Measurements from ENCODE around the gene CXCL16. TPM values are rescaled to one million over a fixed set of nuclear protein-coding genes. Genes with fewer than 3 reads are reported as not detected.

Gene CXCL16
- total and polyA plus RNA-seq, 10 of the 15 experiments (the other 5 are each of a cell fraction or from before 2014, with no cell fraction given): 0.15 to 2.2 (median 0.65) TPM

DNA sequence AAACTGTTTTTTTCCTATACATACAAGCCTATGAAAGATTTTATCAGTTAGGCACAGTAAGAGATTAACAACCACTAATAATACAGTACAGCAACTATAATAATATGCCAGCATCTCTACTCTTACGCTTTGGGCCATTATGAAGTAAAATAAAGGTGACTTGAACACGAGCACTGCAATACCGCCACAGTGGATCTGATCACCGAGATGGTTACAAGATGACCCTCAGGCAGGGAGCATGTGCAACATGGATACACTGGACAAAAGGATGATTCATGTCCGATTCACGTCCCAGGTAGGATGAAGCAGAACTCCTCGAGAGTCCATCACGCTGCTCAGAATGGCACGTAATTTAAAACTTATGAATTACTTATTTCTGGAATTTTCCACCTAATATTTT is 46.3 kb downstream of the CXCL16 start:
- Histone ChIP-seq H3K4me3 (no peak overlapping the region), H3K79me2 (ENCODE audit: control insufficient read depth, insufficient read depth, low read length) (peaks cover 26% of the 10 kb centered on the region), H4K20me1 (ENCODE audit: control insufficient read depth, insufficient read depth) (no peaks in the 10 kb centered on the region; the same call in 1 of the 2 replicates), H2AFZ (ENCODE audit: control insufficient read depth, low read depth, low read length) (no peak overlapping the region), H3K4me1 (ENCODE audit: control insufficient read depth, insufficient read depth, low read length) (peaks cover 19% of the 10 kb centered on the region), H3K27me3 (replicated peaks in 1 of 2; ENCODE audit: control insufficient read depth in 2 of 2, insufficient read depth in 2 of 2, low read length in 1 of 2) (no peaks in the 10 kb centered on the region), H3K27ac (ENCODE audit: control insufficient read depth, insufficient read depth) (no peak overlapping the region), H3K4me2 (ENCODE audit: control insufficient read depth, insufficient read depth) (no peak overlapping the region), H3K9me3 (replicated peaks; ENCODE audit: control insufficient read depth, insufficient read depth, low read length) (no peaks in the 10 kb centered on the region), H3K36me3 (ENCODE audit: control insufficient read depth in 2 of 2, insufficient read depth in 2 of 2, low read length in 1 of 2) (peaks cover 0 to 8% of the 10 kb centered on the region in 2 experiments; a peak in 2 of 4 replicates), H3K9ac (ENCODE audit: control insufficient read depth, insufficient read depth, low read length) (no peak overlapping the region)
- POLR2A ChIA-PET: no interaction called here
- no peak for FAIRE-seq
- 88% methylated on average over 9 of the region's 9 CpGs for WGBS (ENCODE audit: insufficient coverage, insufficient replicate concordance, low lambda C conversion rate, missing lambda C conversion rate)
- SMC1A ChIA-PET (ENCODE audit: uncharacterized antibody, unreplicated experiment): no interaction called here
- no TSS peak for BruUV-seq (replicated peaks)
- in situ Hi-C loops (cut with MboI): no loop called here
- CTCF ChIA-PET: interaction anchor here (1.4 kb wide), 1 partner anchor 97 kb away, joined by 3 read pairs; no protein-coding TSS in a partner anchor
- TF ChIP-seq JUND (IDR thresholded peaks at IDR 0.05; ENCODE audit: low read depth, low read length) (no peak), MYB (IDR thresholded peaks at IDR 0.05; ENCODE audit: borderline replicate concordance, low read depth, low read length) (no peak), ZNF384 (IDR thresholded peaks at IDR 0.05; ENCODE audit: borderline replicate concordance, low read depth, low read length) (no peak), LARP7 (IDR thresholded peaks at IDR 0.05) (no peak), ZNF217 (IDR thresholded peaks at IDR 0.05) (no peak), CREB1 (IDR thresholded peaks at IDR 0.05; ENCODE audit: low read depth) (no peak), GATAD2B (conservative IDR thresholded peaks at IDR 0.05; ENCODE audit: low read depth) (no peak), SRF (IDR thresholded peaks at IDR 0.05; ENCODE audit: low read depth in 2 of 2, low read length in 2 of 2) (no peak), RCOR1 (conservative IDR thresholded peaks at IDR 0.05; ENCODE audit: low read depth, low read length) (no peak), CHD4 (IDR thresholded peaks at IDR 0.05) (no peak), POU2F2 (IDR thresholded peaks at IDR 0.05; ENCODE audit: borderline replicate concordance, low read depth, low read length) (no peak), JUNB (IDR thresholded peaks at IDR 0.05) (no peak), NFXL1 (IDR thresholded peaks at IDR 0.05; ENCODE audit: borderline replicate concordance) (no peak), BCL11A (IDR thresholded peaks at IDR 0.05; ENCODE audit: low read depth, low read length) (no peak), NR2C2 (IDR thresholded peaks at IDR 0.05; ENCODE audit: borderline replicate concordance, control insufficient read depth, insufficient read length, low read depth) (no peak), TCF7 (IDR thresholded peaks at IDR 0.05; ENCODE audit: borderline replicate concordance) (no peak)
- TF ChIP-seq, protein P1, sequence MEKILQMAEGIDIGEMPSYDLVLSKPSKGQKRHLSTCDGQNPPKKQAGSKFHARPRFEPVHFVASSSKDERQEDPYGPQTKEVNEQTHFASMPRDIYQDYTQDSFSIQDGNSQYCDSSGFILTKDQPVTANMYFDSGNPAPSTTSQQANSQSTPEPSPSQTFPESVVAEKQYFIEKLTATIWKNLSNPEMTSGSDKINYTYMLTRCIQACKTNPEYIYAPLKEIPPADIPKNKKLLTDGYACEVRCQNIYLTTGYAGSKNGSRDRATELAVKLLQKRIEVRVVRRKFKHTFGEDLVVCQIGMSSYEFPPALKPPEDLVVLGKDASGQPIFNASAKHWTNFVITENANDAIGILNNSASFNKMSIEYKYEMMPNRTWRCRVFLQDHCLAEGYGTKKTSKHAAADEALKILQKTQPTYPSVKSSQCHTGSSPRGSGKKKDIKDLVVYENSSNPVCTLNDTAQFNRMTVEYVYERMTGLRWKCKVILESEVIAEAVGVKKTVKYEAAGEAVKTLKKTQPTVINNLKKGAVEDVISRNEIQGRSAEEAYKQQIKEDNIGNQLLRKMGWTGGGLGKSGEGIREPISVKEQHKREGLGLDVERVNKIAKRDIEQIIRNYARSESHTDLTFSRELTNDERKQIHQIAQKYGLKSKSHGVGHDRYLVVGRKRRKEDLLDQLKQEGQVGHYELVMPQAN (conservative IDR thresholded peaks at IDR 0.05): no peak
- TF ChIP-seq, protein P2, sequence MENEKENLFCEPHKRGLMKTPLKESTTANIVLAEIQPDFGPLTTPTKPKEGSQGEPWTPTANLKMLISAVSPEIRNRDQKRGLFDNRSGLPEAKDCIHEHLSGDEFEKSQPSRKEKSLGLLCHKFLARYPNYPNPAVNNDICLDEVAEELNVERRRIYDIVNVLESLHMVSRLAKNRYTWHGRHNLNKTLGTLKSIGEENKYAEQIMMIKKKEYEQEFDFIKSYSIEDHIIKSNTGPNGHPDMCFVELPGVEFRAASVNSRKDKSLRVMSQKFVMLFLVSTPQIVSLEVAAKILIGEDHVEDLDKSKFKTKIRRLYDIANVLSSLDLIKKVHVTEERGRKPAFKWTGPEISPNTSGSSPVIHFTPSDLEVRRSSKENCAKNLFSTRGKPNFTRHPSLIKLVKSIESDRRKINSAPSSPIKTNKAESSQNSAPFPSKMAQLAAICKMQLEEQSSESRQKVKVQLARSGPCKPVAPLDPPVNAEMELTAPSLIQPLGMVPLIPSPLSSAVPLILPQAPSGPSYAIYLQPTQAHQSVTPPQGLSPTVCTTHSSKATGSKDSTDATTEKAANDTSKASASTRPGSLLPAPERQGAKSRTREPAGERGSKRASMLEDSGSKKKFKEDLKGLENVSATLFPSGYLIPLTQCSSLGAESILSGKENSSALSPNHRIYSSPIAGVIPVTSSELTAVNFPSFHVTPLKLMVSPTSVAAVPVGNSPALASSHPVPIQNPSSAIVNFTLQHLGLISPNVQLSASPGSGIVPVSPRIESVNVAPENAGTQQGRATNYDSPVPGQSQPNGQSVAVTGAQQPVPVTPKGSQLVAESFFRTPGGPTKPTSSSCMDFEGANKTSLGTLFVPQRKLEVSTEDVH (IDR thresholded peaks at IDR 0.05; ENCODE audit: low read depth, partially characterized antibody): no peak
- RAD21 ChIA-PET (ENCODE audit: unreplicated experiment): no interaction called here
- no peak for DNase-seq (ENCODE audit: low read depth, low spot score)
- no peak for ATAC-seq
- intact Hi-C loops (cut with micrococcal nuclease; ENCODE audit: unreplicated experiment): no loop called here

Measured in GM12878 (cell line).